Measurements from ENCODE around the gene AP4M1.
A peak's percentile ranks its signal among the peaks of the same experiment; 100 is the strongest.

Gene AP4M1

DNA sequence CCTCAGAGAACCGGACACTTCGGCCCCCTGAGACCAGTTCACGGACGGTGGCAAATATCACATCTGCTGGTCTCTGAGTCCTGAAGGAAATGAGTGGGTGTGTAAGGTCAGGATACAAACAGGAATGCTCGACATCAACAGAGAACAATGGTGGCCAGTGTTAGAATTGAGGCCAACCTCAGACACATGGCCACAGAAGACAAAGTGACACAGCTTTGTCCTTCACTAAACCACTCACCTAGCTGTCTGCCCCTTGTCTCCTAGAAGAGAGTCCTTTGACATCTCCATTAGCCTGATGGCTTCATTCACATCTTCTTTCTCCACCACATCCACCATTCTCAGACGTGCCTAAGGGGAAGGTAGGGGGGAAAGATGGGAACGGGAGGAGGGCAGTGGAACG, 8.4 kb upstream of the AP4M1 start:
- Mint-ChIP-seq H3K27me3 (no peaks in the 10 kb centered on the region), H3K4me3 (no peak overlapping the region), H3K9me3 (no peaks in the 10 kb centered on the region), H3K36me3 (ENCODE audit: low read depth) (peaks cover 95% of the 10 kb centered on the region), H3K27ac (peak overlapping the region; percentile 97), H3K4me1 (ENCODE audit: low read depth) (peaks cover 67% of the 10 kb centered on the region)
- no peak for DNase-seq

GRCh38 chr7:100093498-100093897, 7.9 kb upstream of the AP4M1 start:
- Mint-ChIP-seq H3K9me3 (no peaks in the 10 kb centered on the region), H3K4me1 (ENCODE audit: low read depth) (peaks cover 67% of the 10 kb centered on the region), H3K27ac (peak overlapping the region; percentile 97), H3K36me3 (ENCODE audit: low read depth) (peaks cover 98% of the 10 kb centered on the region), H3K4me3 (no peak overlapping the region), H3K27me3 (no peaks in the 10 kb centered on the region)
- no peak for DNase-seq

- H3K36me3 Mint-ChIP-seq (ENCODE audit: low read depth): peaks cover 100% of the 10 kb centered on the region
- no peaks in the 10 kb centered on the region for H3K9me3 Mint-ChIP-seq
- H3K27ac Mint-ChIP-seq: peak overlapping the region; percentile 97
- no peak overlapping the region for H3K4me3 Mint-ChIP-seq
- no peak for DNase-seq
- H3K27me3 Mint-ChIP-seq: no peaks in the 10 kb centered on the region
- peaks cover 71% of the 10 kb centered on the region for H3K4me1 Mint-ChIP-seq (ENCODE audit: low read depth)
These were observed 7.4 kb upstream of the AP4M1 start for GRCh38 chr7:100093925-100094486.

GRCh38 chr7:100095289-100095688, 6.2 kb upstream of the AP4M1 start:
- Mint-ChIP-seq H3K4me3 (no peak overlapping the region), H3K27ac (peak overlapping the region; percentile 84), H3K36me3 (ENCODE audit: low read depth) (peaks cover 100% of the 10 kb centered on the region), H3K4me1 (ENCODE audit: low read depth) (peaks cover 75% of the 10 kb centered on the region), H3K9me3 (no peaks in the 10 kb centered on the region), H3K27me3 (no peaks in the 10 kb centered on the region)
- no peak for DNase-seq

DNA sequence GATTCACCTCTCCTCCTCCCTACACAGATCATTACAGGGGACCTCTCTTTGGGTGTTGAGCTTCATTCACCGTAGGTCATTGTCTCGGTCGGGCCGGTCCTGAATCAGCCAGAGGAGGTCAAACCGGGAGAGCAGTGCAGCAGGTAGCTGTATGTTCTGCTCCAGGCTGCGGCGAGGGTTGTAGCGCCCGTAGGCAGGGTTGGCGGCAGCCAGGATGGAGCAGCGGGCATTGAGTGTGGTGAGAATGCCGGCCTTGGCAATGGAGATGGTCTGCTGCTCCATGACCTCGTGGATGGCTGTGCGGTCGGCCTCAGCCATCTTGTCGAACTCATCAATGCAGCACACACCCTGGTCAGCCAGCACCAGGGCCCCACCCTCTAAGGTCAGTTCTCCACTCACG, 5.7 kb upstream of the AP4M1 start:
- DNase-seq: no peak
- no peaks in the 10 kb centered on the region for H3K27me3 Mint-ChIP-seq
- H3K36me3 Mint-ChIP-seq (ENCODE audit: low read depth): peaks cover 100% of the 10 kb centered on the region
- no peaks in the 10 kb centered on the region for H3K9me3 Mint-ChIP-seq
- peak overlapping the region; percentile 84 for H3K27ac Mint-ChIP-seq
- H3K4me3 Mint-ChIP-seq: no peak overlapping the region
- peaks cover 71% of the 10 kb centered on the region for H3K4me1 Mint-ChIP-seq (ENCODE audit: low read depth)

DNA sequence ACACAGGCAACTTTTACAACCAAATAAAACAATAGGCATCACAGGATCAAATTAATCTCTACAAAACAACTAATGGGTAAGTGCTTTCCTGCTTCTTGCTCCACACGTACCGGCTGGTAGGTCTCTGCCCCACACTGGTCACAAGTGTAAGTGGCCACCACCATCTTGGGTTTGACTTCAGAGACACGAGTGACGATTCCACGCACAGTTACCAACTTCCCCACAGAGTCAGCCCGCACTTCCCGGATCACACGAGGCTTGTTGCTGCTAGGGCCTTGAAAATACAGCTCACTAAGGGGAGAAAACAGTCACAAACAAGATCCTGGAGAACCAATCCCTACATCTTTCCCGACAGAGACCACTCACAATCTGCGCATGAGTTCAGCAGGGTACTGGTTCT, 2.5 kb upstream of the AP4M1 start:
- no peak for DNase-seq
- H3K27me3 Mint-ChIP-seq: no peaks in the 10 kb centered on the region
- H3K36me3 Mint-ChIP-seq (ENCODE audit: low read depth): peaks cover 85% of the 10 kb centered on the region
- no peaks in the 10 kb centered on the region for H3K9me3 Mint-ChIP-seq
- H3K4me3 Mint-ChIP-seq: peak overlapping the region; percentile 97
- peaks cover 55% of the 10 kb centered on the region for H3K4me1 Mint-ChIP-seq (ENCODE audit: low read depth)
- H3K27ac Mint-ChIP-seq: peak overlapping the region; percentile 99

DNA sequence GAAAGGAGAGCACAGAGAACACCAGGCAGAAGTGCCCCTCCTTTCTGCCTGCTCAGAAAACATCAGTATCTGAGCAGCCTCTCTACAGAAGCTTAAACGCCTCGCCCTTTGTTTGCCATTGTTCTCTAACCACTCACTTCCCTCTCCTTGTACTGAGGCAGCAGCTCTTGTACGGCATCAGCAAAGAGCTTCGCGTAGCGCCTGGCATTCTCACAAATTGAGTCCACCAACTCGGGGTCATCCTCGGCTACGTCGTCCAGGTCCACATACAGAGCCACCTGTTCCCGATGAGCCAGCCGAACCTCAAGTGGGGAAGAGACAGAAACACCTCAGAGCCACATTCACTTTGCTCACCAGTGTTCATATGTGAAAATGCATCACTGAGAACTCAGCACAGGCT, 2.0 kb upstream of the AP4M1 start:
- H3K36me3 Mint-ChIP-seq (ENCODE audit: low read depth): peaks cover 83% of the 10 kb centered on the region
- peak overlapping the region; percentile 97 for H3K4me3 Mint-ChIP-seq
- peak overlapping the region; percentile 99 for H3K27ac Mint-ChIP-seq
- no peaks in the 10 kb centered on the region for H3K9me3 Mint-ChIP-seq
- H3K27me3 Mint-ChIP-seq: no peaks in the 10 kb centered on the region
- DNase-seq: no peak
- H3K4me1 Mint-ChIP-seq (ENCODE audit: low read depth): peaks cover 54% of the 10 kb centered on the region

GRCh38 chr7:100100420-100101015, 925 bp upstream of the AP4M1 start:
- Mint-ChIP-seq H3K4me1 (ENCODE audit: low read depth) (peaks cover 50% of the 10 kb centered on the region), H3K27me3 (no peaks in the 10 kb centered on the region), H3K4me3 (peak overlapping the region; percentile 97), H3K9me3 (no peaks in the 10 kb centered on the region), H3K36me3 (ENCODE audit: low read depth) (peaks cover 82% of the 10 kb centered on the region), H3K27ac (peak overlapping the region; percentile 99)
- peak; percentile 92 for DNase-seq

GRCh38 chr7:100102950-100103840, 1.8 kb downstream of the AP4M1 start:
- Mint-ChIP-seq H3K36me3 (ENCODE audit: low read depth) (peaks cover 80% of the 10 kb centered on the region), H3K27me3 (no peaks in the 10 kb centered on the region), H3K9me3 (no peaks in the 10 kb centered on the region), H3K4me3 (peak overlapping the region; percentile 97), H3K4me1 (ENCODE audit: low read depth) (peaks cover 33% of the 10 kb centered on the region), H3K27ac (no peak overlapping the region)
- no peak for DNase-seq

- Mint-ChIP-seq H3K4me3 (no peak overlapping the region), H3K9me3 (no peaks in the 10 kb centered on the region), H3K27ac (no peak overlapping the region)
These were observed 4.1 kb downstream of the AP4M1 start for GRCh38 chr7:100105534-100105933.

GRCh38 chr7:100106633-100107032, 5.2 kb downstream of the AP4M1 start:
- Mint-ChIP-seq H3K4me3 (no peak overlapping the region), H3K27me3 (no peaks in the 10 kb centered on the region), H3K4me1 (ENCODE audit: low read depth) (peaks cover 13% of the 10 kb centered on the region), H3K27ac (peak overlapping the region; percentile 66), H3K36me3 (ENCODE audit: low read depth) (peaks cover 80% of the 10 kb centered on the region), H3K9me3 (no peaks in the 10 kb centered on the region)
- DNase-seq: no peak

More at GRCh38 chr7:100105534-100105933, 4.1 kb downstream of the AP4M1 start:
- Mint-ChIP-seq H3K36me3 (ENCODE audit: low read depth) (peaks cover 80% of the 10 kb centered on the region), H3K4me1 (ENCODE audit: low read depth) (peaks cover 13% of the 10 kb centered on the region), H3K27me3 (no peaks in the 10 kb centered on the region)
- no peak for DNase-seq

DNA sequence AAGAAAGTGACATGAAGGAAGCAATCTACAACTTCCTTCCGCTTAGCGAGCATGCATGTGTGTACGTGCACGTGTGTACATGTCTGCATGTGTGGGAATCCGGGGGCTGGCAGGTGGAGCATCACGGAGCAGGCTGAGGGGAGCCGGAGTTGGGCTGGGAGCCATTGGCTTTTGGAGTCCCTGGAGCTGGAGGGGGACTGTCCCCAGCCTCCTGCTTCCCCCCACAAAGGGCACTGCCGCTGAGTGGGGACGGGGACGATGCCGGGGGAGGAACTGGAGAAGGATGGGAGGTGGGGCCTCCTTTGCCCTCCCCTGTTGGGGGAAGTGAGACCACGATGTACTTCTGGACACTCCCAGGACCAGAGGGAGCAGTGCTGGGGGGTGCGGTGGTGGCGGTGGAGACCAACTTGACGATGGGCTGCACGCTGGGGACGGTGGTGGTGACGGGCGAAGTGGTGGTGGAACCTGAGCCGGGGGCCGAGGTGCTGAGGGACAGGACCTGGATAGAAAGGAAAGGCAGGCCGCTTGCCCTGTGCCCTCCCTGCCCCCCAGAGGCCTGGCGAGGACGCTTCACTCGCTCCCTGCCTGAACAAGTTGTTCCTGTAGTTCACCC, 5.8 kb downstream of the AP4M1 start:
- DNase-seq: no peak
- Mint-ChIP-seq H3K4me1 (ENCODE audit: low read depth) (peaks cover 13% of the 10 kb centered on the region), H3K9me3 (no peaks in the 10 kb centered on the region), H3K4me3 (no peak overlapping the region), H3K36me3 (ENCODE audit: low read depth) (peaks cover 85% of the 10 kb centered on the region), H3K27me3 (no peaks in the 10 kb centered on the region), H3K27ac (peak overlapping the region; percentile 66)

- peaks cover 92% of the 10 kb centered on the region for H3K36me3 Mint-ChIP-seq (ENCODE audit: low read depth)
- no peaks in the 10 kb centered on the region for H3K27me3 Mint-ChIP-seq
- H3K9me3 Mint-ChIP-seq: no peaks in the 10 kb centered on the region
- no peak overlapping the region for H3K4me3 Mint-ChIP-seq
- DNase-seq: no peak
- peaks cover 7% of the 10 kb centered on the region for H3K4me1 Mint-ChIP-seq (ENCODE audit: low read depth)
- H3K27ac Mint-ChIP-seq: no peak overlapping the region
These were observed 6.4 kb downstream of the AP4M1 start for GRCh38 chr7:100107890-100108289.

GRCh38 chr7:100109521-100110163, 8.2 kb downstream of the AP4M1 start:
- H3K4me3 Mint-ChIP-seq: no peak overlapping the region
- H3K9me3 Mint-ChIP-seq: no peaks in the 10 kb centered on the region
- H3K4me1 Mint-ChIP-seq (ENCODE audit: low read depth): no peaks in the 10 kb centered on the region
- no peak for DNase-seq
- H3K36me3 Mint-ChIP-seq (ENCODE audit: low read depth): peaks cover 95% of the 10 kb centered on the region
- no peak overlapping the region for H3K27ac Mint-ChIP-seq
- no peaks in the 10 kb centered on the region for H3K27me3 Mint-ChIP-seq

Measured in activated T-cell treated with anti-CD3 and anti-CD28 coated beads, Interleukin-2, amount 50 U/mL, for 24 hours (primary cell).